ENCODE results near the gene MSH5. TPM values are rescaled to one million over a fixed set of nuclear protein-coding genes. Genes with fewer than 3 reads are reported as not detected.

The MSH5 gene
- total and polyA plus RNA-seq, 2 of the 13 experiments (the other 11 are each of a cell fraction or from before 2014, with no cell fraction given): 10.2 to 38.7 TPM

- TF ChIP-seq EP300 (IDR thresholded peaks at IDR 0.05; ENCODE audit: low read depth in 2 of 2, low read length in 2 of 2) (0 out of 4 replicates have a peak, but pooled peaks of 1 of the 2 experiments have one; percentile 4), EP300 (CRISPR knock-in tag; IDR thresholded peaks at IDR 0.05; ENCODE audit: borderline replicate concordance) (no peak), ZNF333 (CRISPR knock-in tag; IDR thresholded peaks at IDR 0.05; ENCODE audit: borderline replicate concordance) (no peak; the same call in 1 of the 2 replicates), TOE1 (CRISPR knock-in tag; IDR thresholded peaks at IDR 0.05) (0 out of 2 replicates have a peak, but pooled peaks have one; percentile 50), ZNF34 (CRISPR knock-in tag; IDR thresholded peaks at IDR 0.05; ENCODE audit: borderline replicate concordance) (peak; percentile 17; the same call in 1 of the 2 replicates), ZNF841 (CRISPR knock-in tag; IDR thresholded peaks at IDR 0.05; ENCODE audit: borderline replicate concordance) (no peak), HOMEZ (CRISPR knock-in tag; IDR thresholded peaks at IDR 0.05; ENCODE audit: low read depth) (peak; percentile 78), PRDM4 (CRISPR knock-in tag; IDR thresholded peaks at IDR 0.05; ENCODE audit: borderline replicate concordance) (no peak; the same call in 1 of the 2 replicates), ZSCAN20 (CRISPR knock-in tag; IDR thresholded peaks at IDR 0.05; ENCODE audit: borderline replicate concordance) (0 out of 2 replicates have a peak, but pooled peaks have one; percentile 2), MXD1 (CRISPR knock-in tag; IDR thresholded peaks at IDR 0.05) (0 out of 2 replicates have a peak, but pooled peaks have one; percentile 49), GMEB2 (CRISPR knock-in tag; IDR thresholded peaks at IDR 0.05; ENCODE audit: low read depth) (no peak), STAG1 (CRISPR knock-in tag; IDR thresholded peaks at IDR 0.05) (peak; percentile 94), ZNF382 (CRISPR knock-in tag; IDR thresholded peaks at IDR 0.05; ENCODE audit: borderline replicate concordance) (no peak), ZNF33A (CRISPR knock-in tag; IDR thresholded peaks at IDR 0.05; ENCODE audit: borderline replicate concordance) (no peak; the same call in 1 of the 2 replicates), MYNN (CRISPR knock-in tag; IDR thresholded peaks at IDR 0.05; ENCODE audit: low read depth) (0 out of 2 replicates have a peak, but pooled peaks have one; percentile 78)
Measured at GRCh38 chr6:31729515-31729978, 10.3 kb upstream of the MSH5 start (continued).

All from HepG2 (cell line).